ENCODE measurements around the gene GCK.

Gene GCK

DNA sequence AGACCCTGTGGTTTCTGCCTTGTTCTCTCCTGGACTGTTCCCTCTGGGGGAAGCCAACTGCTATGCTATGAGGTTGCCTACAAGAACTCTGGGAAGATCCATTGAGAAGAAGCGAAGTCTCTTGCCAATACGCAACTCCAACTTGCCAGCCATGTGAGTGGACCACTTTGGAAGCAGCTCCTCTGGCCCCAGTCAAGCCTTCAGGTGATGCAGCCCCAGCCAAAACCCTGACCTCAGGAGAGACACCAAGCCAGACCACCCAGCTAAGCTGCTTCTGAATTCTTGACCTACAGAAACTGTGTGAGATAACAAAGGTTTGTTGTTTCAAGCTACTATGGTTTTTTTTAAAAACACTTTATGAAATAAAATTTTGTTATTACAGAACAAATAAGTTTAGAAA is 27.9 kb downstream of the GCK start:
- Mint-ChIP-seq H3K27ac (ENCODE audit: low read depth) (no peak overlapping the region), H3K27me3 (peaks cover 14% of the 10 kb centered on the region), H3K36me3 (ENCODE audit: insufficient read depth) (no peaks in the 10 kb centered on the region), H3K4me3 (no peak overlapping the region), H3K9me3 (peaks cover 6% of the 10 kb centered on the region), H3K4me1 (no peaks in the 10 kb centered on the region)
- ATAC-seq (replicated peaks; ENCODE audit: extremely low read depth, poor library complexity, severe bottlenecking) (no peak), DNase-seq (ENCODE audit: low spot score in 2 of 2) (no peak)

DNA sequence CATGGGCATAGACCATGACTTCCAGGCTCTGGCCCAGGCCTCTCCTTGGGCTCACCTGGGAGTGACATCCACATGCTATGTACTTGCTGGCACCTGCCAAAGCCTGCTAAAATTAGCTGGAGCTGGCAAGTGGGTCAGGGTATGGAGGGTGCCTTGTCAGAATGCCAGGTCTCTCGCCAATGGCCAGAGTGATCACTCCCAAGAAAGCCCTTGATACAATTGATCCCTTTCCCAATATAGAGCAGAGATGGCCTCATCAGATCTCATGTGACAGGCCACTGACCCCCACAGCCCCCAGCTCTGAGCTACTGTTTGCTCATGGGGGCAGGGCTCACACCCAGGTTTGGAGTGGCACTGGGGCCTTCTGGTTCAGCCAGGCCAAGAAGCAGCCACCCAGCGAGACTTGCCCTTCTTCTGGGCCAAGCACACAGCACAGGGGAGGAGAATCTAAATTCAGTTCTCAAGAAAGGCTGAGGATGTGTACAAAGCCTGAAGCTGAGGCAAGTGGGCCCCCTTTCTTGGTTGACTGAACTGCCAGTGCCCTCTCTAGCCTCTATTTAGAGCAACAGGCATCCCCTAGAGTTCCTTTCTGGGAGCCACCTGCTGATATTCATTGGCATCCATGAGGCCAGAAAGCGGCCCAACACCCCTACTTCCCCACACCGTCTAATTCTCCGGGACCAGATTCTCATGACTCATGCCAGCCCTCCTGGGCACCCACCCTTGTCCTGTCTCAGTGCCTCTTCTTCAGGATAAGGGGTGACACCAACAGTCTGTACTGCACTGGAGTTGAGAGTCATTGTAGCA is 29.2 kb downstream of the GCK start:
- Mint-ChIP-seq H3K4me3 (no peak overlapping the region), H3K27ac (ENCODE audit: low read depth) (no peak overlapping the region), H3K4me1 (no peaks in the 10 kb centered on the region), H3K9me3 (peaks cover 6% of the 10 kb centered on the region), H3K36me3 (ENCODE audit: insufficient read depth) (no peaks in the 10 kb centered on the region), H3K27me3 (peaks cover 14% of the 10 kb centered on the region)
- no peak for ATAC-seq (replicated peaks; ENCODE audit: extremely low read depth, poor library complexity, severe bottlenecking)
- DNase-seq (ENCODE audit: low spot score in 2 of 2): no peak

DNA sequence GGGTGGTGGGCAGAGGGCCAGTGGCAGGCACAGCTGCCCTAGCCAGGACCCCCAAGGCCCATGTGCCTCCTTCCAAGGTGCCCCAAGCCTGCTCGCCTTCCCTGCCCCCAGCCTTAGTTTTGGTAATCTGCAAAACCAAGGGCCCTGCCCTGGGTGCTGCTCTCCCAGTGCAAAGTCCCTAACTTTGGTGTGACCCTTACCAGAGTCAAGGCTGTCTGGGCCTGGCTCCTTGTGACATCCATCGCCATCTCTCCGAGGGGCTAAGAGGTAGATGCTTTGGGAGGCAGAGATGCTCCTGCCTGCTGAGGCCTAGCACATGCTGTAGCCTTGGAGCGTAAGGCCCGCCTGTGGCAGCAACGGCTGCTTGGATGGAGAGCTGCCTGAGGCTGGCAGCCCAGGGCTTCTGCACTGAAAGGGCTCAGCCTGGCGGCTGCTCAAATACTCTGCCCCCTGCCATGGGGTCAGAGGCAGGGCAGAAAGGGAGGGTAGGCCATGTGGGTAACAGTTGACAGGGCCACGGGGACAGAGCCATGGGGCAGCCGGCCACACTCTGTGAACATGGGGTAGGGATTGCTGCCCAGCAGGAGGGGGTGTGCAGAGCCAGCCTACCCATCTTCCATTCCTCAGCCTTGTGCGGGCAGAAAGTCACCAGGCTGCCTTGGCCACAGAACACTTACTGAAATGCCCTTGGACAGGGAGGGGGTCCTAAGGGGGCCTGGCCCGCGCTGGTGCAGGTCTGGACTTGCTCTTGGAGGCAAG is 30.2 kb downstream of the GCK start:
- no peak for DNase-seq (ENCODE audit: low spot score in 2 of 2)
- H3K36me3 Mint-ChIP-seq (ENCODE audit: insufficient read depth): no peaks in the 10 kb centered on the region
- H3K4me3 Mint-ChIP-seq: no peak overlapping the region
- no peaks in the 10 kb centered on the region for H3K9me3 Mint-ChIP-seq
- H3K27ac Mint-ChIP-seq (ENCODE audit: low read depth): no peak overlapping the region
- H3K27me3 Mint-ChIP-seq: peaks cover 14% of the 10 kb centered on the region
- no peaks in the 10 kb centered on the region for H3K4me1 Mint-ChIP-seq
- ATAC-seq (replicated peaks; ENCODE audit: extremely low read depth, poor library complexity, severe bottlenecking): no peak

DNA sequence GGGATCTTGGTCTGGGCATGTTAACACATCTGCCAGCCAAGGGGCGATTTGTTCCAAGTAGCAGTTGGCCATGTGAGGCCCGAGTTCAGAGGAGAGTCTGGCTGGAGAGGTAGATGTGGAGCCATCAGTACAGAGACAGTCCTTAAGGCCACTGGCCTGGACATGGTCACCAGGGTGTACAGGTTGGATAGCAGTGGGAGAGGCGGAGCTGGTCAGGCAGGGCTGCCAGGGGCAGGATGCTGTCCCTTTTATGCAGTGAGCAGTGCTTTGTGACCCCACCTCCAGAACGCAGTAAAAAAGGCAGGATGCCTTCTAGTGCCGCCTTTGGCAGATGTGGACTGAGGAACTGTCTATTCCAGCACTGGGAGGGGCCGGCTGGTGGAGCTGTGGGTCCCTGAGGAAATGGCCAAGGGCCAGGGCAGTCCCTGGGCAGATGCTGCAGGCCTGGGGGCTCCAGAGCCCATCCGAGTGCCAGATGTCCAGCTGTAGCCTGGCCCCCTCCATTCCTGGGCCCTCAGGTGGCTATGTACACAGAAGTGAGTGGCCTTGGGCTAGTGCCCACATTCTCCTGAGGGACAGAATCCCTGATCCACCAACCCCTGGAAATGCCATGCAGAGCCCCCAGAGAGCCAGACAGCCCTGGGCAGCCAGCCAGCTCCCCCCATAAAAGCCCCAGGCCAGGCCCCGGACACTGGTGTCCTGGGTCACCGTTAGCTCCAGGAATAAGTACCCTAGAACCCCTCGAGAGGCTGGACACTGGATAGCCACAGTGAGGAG is 31.0 kb downstream of the GCK start:
- ATAC-seq (replicated peaks; ENCODE audit: extremely low read depth, poor library complexity, severe bottlenecking) (no peak), DNase-seq (ENCODE audit: low spot score in 2 of 2) (no peak)
- Mint-ChIP-seq H3K27ac (ENCODE audit: low read depth) (no peak overlapping the region), H3K9me3 (no peaks in the 10 kb centered on the region), H3K27me3 (peaks cover 14% of the 10 kb centered on the region), H3K36me3 (ENCODE audit: insufficient read depth) (no peaks in the 10 kb centered on the region), H3K4me1 (no peaks in the 10 kb centered on the region), H3K4me3 (no peak overlapping the region)

DNA sequence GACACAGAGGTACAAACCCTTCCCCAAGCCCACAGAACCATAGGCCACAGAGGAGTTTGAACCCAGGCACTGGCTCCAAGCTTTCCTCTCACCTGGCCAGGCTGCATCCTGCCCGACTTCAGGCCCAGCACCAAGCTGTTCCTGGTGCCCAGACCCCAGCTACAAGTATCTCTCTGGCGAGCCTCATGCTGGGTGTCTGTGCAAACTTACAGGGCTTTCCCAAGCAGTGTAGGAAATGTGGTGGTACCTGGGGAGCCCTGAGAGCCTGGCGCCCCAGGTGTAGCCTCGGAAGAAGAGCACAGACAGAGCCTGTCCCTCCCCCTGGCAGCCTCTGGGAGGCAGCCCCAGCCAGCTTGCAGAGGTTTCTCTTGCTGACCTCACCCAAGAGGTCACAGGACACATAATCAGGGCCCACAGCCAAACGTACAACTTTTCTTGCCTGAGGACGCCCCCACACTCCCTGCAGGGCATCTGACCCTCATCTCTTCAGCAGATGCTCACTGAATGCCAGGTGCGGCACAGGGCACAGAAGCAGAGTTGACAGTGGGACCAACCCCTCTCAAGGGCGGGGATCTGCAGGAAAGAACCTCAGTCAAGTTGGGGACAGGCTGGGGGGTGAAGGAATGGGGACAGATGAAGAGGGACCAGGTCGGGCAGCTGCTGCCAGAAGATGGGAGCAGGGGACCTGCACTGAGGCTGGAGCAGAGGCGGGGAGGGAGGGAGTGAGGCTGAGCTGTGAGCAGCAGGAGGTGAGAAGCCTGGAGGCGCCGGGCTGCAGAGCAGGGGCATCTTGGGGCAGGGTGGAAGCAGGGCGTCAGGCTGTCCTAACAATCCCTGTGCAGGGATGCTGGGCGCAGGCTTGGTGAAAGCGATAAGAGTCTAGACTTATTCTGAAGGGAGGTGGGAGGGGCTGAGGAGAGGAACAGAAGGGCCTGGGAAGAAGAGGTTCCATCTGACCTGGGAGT is 31.8 kb downstream of the GCK start:
- no peaks in the 10 kb centered on the region for H3K9me3 Mint-ChIP-seq
- peaks cover 7% of the 10 kb centered on the region for H3K27me3 Mint-ChIP-seq
- ATAC-seq (replicated peaks; ENCODE audit: extremely low read depth, poor library complexity, severe bottlenecking): no peak
- DNase-seq (ENCODE audit: low spot score in 2 of 2): no peak
- no peaks in the 10 kb centered on the region for H3K4me1 Mint-ChIP-seq
- H3K27ac Mint-ChIP-seq (ENCODE audit: low read depth): no peak overlapping the region
- no peak overlapping the region for H3K4me3 Mint-ChIP-seq
- no peaks in the 10 kb centered on the region for H3K36me3 Mint-ChIP-seq (ENCODE audit: insufficient read depth)

DNA sequence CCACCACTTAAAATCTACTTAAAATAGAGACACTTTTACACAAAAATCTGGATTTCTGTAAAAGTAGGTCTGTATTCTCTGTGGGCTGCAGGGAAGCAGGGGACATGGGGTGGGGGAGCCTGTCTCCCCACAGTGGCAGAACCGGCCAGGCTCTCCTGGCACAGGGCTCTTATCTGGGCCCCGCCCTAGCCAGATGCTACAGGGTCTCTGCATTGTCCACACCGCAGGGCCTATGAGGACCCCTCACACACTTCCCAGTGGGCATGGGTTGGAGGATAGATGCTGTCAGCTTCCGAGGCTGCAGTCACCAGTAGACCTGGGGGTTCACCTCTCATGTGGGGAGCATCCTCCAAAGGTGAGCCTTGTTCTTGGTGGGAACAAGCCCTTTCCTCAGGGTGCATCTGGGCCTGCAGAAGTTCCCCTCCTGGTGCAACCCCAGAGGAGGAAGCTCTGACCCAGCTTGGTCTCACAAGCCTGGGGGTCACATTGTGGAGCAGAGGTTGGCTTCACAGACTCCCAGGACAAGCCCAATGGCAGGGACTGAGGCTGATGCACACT is 32.7 kb downstream of the GCK start:
- ATAC-seq (replicated peaks; ENCODE audit: extremely low read depth, poor library complexity, severe bottlenecking) (no peak), DNase-seq (ENCODE audit: low spot score in 2 of 2) (no peak)
- no peak overlapping the region for H3K4me3 Mint-ChIP-seq
- no peaks in the 10 kb centered on the region for H3K27me3 Mint-ChIP-seq
- no peaks in the 10 kb centered on the region for H3K9me3 Mint-ChIP-seq
- no peak overlapping the region for H3K27ac Mint-ChIP-seq (ENCODE audit: low read depth)
- H3K36me3 Mint-ChIP-seq (ENCODE audit: insufficient read depth): no peaks in the 10 kb centered on the region
- no peaks in the 10 kb centered on the region for H3K4me1 Mint-ChIP-seq

DNA sequence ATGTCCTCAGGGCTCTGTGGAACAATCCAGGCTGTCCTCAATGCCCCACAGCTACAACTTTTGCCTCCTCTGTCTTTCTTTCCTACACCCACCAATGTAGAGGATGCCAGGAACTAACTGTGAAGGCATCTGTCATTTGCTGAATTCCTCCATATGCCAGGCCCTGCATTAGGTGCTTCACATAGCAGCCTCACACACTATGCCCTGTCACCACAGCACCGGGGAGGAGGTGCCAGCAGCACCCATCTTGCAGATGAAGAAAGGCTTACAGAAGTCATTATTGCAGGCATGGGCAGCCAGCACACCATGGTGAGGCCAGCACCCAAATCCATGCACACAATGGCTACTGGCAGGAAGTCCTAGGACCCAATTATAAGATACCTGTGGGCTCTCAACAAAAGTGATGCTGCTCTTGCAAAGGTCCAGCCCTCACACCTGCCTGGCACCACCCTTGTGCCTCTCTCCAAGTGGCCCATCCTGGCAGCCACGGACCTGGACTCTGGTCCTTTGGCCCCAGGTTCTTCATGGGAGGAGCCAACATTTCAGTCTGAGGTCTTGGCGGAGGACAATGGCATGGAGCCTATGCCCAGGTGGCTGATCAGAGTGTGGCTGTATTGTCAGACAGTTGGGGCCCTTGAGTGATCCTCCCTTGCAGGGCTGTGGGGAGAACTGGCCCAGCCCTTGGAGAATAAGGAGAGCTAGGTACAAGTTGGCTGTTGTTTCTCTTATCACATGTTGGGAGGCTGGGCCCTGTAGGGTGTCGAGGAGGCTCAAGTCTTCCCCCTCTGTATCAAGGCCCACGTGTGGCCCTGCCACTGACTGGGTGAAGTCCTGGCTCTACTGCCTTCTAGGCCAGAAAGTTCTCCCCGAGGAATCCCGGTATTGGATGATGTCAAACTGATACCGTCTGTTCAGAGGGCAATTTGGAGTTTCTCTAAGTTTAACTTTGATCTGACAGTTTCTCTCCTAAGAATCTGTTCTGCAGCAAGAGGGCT is 33.8 kb downstream of the GCK start:
- H3K27ac Mint-ChIP-seq (ENCODE audit: low read depth): no peak overlapping the region

DNA sequence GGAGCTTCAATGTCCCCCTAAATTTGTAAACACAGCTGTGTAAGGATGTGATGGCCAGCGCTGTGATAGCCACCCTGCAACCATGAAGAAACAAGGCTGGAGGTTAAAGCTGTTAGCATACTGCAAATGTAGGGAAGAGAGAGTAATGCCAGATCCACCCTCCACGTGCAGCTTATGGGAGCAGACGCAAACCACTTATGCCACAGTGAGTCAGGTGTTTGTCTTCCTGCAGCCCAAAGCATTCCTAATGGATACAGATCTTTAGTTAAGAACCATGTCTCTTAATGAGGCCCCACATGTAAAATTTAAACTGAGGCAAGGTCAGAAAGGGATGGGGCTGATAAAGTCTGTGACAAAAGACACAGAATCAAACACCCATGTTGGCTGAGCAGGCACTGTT is 34.5 kb downstream of the GCK start:
- DNase-seq (ENCODE audit: low spot score in 2 of 2) (no peak), ATAC-seq (replicated peaks; ENCODE audit: extremely low read depth, poor library complexity, severe bottlenecking) (no peak)
- Mint-ChIP-seq H3K27me3 (no peaks in the 10 kb centered on the region), H3K4me3 (no peak overlapping the region), H3K4me1 (no peaks in the 10 kb centered on the region), H3K9me3 (no peaks in the 10 kb centered on the region), H3K36me3 (ENCODE audit: insufficient read depth) (no peaks in the 10 kb centered on the region), H3K27ac (ENCODE audit: low read depth) (no peak overlapping the region)

More for the DNA sequence above, 33.8 kb downstream of the GCK start:
- DNase-seq (ENCODE audit: low spot score in 2 of 2): no peak
- no peaks in the 10 kb centered on the region for H3K36me3 Mint-ChIP-seq (ENCODE audit: insufficient read depth)
- ATAC-seq (replicated peaks; ENCODE audit: extremely low read depth, poor library complexity, severe bottlenecking): no peak
- H3K27me3 Mint-ChIP-seq: no peaks in the 10 kb centered on the region
- no peak overlapping the region for H3K4me3 Mint-ChIP-seq
- no peaks in the 10 kb centered on the region for H3K9me3 Mint-ChIP-seq
- no peaks in the 10 kb centered on the region for H3K4me1 Mint-ChIP-seq

DNA sequence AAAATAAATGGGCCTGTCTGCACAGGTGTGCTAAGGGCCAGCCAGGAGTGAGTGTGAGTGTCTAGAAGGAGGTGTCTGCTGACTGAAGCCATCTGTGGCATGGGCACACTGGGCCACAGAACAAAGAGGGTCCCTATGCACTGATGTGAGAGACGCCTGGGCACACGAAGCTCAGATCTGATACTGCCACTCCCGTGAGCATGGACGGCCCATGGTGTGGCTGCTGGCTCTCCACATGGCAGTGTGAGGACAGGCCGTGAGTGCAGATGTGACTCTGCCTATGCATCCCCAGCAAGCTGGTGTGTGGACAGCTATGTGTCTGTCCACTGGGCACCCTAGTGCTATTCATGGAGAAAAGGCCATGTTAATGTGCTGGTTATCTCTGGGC is 35.3 kb downstream of the GCK start:
- ATAC-seq (replicated peaks; ENCODE audit: extremely low read depth, poor library complexity, severe bottlenecking) (no peak), DNase-seq (ENCODE audit: low spot score in 2 of 2) (no peak)
- Mint-ChIP-seq H3K4me1 (no peaks in the 10 kb centered on the region), H3K36me3 (ENCODE audit: insufficient read depth) (no peaks in the 10 kb centered on the region), H3K9me3 (no peaks in the 10 kb centered on the region), H3K27ac (ENCODE audit: low read depth) (no peak overlapping the region), H3K27me3 (no peaks in the 10 kb centered on the region), H3K4me3 (no peak overlapping the region)

DNA sequence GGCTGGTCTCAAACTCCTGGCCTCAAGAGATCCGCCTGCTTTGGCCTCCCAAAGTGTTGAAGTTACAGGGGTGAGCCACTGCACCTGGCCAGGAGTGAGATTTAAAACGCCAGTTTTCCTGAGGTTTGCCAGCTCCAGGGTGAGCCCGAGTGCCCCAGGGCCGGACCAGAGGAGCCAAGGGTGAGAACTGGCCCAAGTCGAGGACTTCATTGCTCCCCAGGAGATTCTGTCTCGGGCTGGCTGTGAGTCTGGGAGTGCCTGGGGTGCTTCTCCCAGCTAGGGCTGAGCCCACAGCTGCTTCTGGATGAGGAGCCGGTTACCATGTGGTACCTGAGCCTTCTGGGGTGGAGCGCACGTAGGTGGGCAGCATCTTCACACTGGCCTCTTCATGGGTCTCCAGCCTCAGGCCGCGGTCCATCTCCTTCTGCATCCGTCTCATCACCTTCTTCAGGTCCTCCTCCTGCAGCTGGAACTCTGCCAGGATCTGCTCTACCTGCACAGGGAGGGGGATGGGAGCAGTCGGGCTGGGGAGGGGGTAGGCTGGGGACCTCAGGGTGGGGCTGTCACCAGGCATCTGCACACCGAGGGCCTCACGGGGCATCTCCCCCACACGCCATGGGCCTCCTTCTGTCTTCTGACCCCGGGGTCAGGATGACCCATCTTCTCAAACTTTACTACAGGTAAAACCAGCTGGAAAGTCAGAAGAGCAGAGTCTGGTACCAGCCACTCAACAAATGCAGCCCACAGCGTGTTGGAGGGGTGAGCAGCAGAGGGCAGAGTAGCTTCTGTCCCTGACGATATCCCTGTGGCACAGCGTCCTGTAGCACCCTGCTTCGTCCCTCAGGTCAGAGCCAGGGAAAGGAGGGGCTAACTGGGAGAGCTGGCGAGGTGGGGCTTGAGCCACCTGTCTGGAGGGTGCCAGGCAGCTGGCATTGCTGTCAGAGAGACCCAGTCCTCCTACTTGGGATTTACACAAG is 36.0 kb downstream of the GCK start:
- Mint-ChIP-seq H3K27ac (ENCODE audit: low read depth) (no peak overlapping the region), H3K4me3 (no peak overlapping the region), H3K9me3 (no peaks in the 10 kb centered on the region), H3K36me3 (ENCODE audit: insufficient read depth) (no peaks in the 10 kb centered on the region), H3K27me3 (no peaks in the 10 kb centered on the region), H3K4me1 (no peaks in the 10 kb centered on the region)
- ATAC-seq (replicated peaks; ENCODE audit: extremely low read depth, poor library complexity, severe bottlenecking): no peak
- no peak for DNase-seq (ENCODE audit: low spot score in 2 of 2)
